Neural progenitor cell (in vitro differentiated cells): ENCODE results near the gene PCSK4.

Source experiments
- EZH2 ChIP-seq: fragments of 200-600 bp; sonication (generic); IDR thresholded peaks from 2 replicates; pipeline ENCODE4 v1.6.1; 2017; ENCODE audit warnings: antibody characterized with exemption, mild to moderate bottlenecking, moderate library complexity
- TF ChIP-seq, protein P1 (sequence below): fragments of 200-600 bp; sonication (generic); IDR thresholded peaks from 2 replicates; pipeline ENCODE4 v1.5.1; 2017; ENCODE audit warnings: antibody characterized with exemption, mild to moderate bottlenecking

DNA sequence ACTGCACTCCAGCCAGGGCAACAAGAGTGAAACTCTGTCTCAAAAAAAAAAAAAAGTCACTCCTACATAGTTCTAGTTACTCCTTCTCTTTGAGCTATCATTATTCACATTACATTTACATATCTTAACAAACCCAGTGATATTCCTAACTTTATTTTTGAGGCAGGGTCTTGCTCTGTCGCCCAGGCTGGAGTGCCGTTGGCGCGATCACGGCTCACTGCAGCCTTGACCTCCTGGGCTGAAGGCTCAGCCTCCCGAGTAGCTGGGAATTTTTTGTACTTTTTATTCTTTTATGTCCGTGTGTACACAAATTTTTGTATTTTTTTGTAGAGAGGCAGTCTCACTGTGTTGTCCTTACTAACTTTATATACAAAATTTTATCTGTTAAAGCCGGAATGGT, 52.5 kb downstream of the PCSK4 start:
- TF ChIP-seq, protein P1, sequence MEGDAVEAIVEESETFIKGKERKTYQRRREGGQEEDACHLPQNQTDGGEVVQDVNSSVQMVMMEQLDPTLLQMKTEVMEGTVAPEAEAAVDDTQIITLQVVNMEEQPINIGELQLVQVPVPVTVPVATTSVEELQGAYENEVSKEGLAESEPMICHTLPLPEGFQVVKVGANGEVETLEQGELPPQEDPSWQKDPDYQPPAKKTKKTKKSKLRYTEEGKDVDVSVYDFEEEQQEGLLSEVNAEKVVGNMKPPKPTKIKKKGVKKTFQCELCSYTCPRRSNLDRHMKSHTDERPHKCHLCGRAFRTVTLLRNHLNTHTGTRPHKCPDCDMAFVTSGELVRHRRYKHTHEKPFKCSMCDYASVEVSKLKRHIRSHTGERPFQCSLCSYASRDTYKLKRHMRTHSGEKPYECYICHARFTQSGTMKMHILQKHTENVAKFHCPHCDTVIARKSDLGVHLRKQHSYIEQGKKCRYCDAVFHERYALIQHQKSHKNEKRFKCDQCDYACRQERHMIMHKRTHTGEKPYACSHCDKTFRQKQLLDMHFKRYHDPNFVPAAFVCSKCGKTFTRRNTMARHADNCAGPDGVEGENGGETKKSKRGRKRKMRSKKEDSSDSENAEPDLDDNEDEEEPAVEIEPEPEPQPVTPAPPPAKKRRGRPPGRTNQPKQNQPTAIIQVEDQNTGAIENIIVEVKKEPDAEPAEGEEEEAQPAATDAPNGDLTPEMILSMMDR = no peak
- no peak for TF ChIP-seq EZH2
